Kidney epithelial cell (primary cell): Measurements from ENCODE around the gene GPR68. TPM values are rescaled to one million over a fixed set of nuclear protein-coding genes. Genes with fewer than 3 reads are reported as not detected.

Source experiments
- DNase-seq: peaks from one replicate; pipeline ENCODE4 v3.0.0-alpha.2; 2010; ENCODE audit warnings: low read depth
- H3K27me3 ChIP-seq: 2 replicates; pipeline ENCODE4 v1.6.0; 2011; ENCODE audit warnings: low read length; ENCODE audit not compliant: control insufficient read depth, insufficient read depth
- H3K36me3 ChIP-seq: 2 replicates; pipeline ENCODE4 v1.5.1; 2011; ENCODE audit warnings: low read length; ENCODE audit not compliant: control insufficient read depth, insufficient read depth
- H3K4me3 ChIP-seq: 2 replicates; pipeline ENCODE4 v1.5.1; 2011; ENCODE audit warnings: low read depth, mild to moderate bottlenecking, control low read depth, low read length
- CTCF ChIP-seq: IDR thresholded peaks from 2 replicates; pipeline ENCODE4 v1.5.1; 2011; ENCODE audit warnings: mild to moderate bottlenecking, moderate library complexity, low read length, control low read depth, inconsistent platforms; ENCODE audit not compliant: insufficient read depth, poor library complexity, severe bottlenecking
- total RNA-seq: library from RNA; depleted of rRNA; stranded (reverse); fragments of >200 nt; gene quantifications from 2 replicates; pipeline ENCODE4 v1.2.3, GENCODE V29; 2015

GPR68 gene
- total RNA-seq, 1 donor from 2014 or later, result 4.7 TPM

GRCh38 chr14:91283666-91284065 lies 39.2 kb upstream of the GPR68 start:
- Histone ChIP-seq H3K36me3 (no peaks in the 10 kb centered on the region), H3K27me3 (no peaks in the 10 kb centered on the region), H3K4me3 (no peak overlapping the region)
- DNase-seq, result no peak
- TF ChIP-seq CTCF, result no peak

- no peak for TF ChIP-seq CTCF
- Histone ChIP-seq H3K4me3 (no peak overlapping the region), H3K36me3 (no peaks in the 10 kb centered on the region), H3K27me3 (no peaks in the 10 kb centered on the region)
- DNase-seq, result no peak
Measured at GRCh38 chr14:91282954-91283645, 38.6 kb upstream of the GPR68 start.

- DNase-seq, result no peak
- no peak for TF ChIP-seq CTCF
- H3K36me3 ChIP-seq, result no peaks in the 10 kb centered on the region
- no peaks in the 10 kb centered on the region for H3K27me3 ChIP-seq
- no peak overlapping the region for H3K4me3 ChIP-seq
Measured at GRCh38 chr14:91281346-91281745, 36.8 kb upstream of the GPR68 start.

GRCh38 chr14:91280129-91280528 lies 35.6 kb upstream of the GPR68 start:
- Histone ChIP-seq H3K36me3 (no peaks in the 10 kb centered on the region), H3K4me3 (no peak overlapping the region), H3K27me3 (no peaks in the 10 kb centered on the region)
- no peak for TF ChIP-seq CTCF
- no peak for DNase-seq

- H3K36me3 ChIP-seq, result no peaks in the 10 kb centered on the region
Measured at GRCh38 chr14:91279354-91279753, 34.9 kb upstream of the GPR68 start.

More at GRCh38 chr14:91279354-91279753, 34.9 kb upstream of the GPR68 start:
- no peak for TF ChIP-seq CTCF
- no peak for DNase-seq
- H3K27me3 ChIP-seq, result no peaks in the 10 kb centered on the region
- H3K4me3 ChIP-seq, result no peak overlapping the region
